Neuronal stem cell (in vitro differentiated cells): Measurements from ENCODE around the gene PCDHB7.
"Not testable (repeated sequence)": the region's sequence is repeated elsewhere in the genome, so short reads cannot be mapped to it uniquely, and the experiment has no call there.

ENCODE experiments used
- DNase-seq: peaks from one replicate; pipeline ENCODE4 v3.0.0-alpha.2; 2013; ENCODE audit warnings: low spot score
- H2AFZ ChIP-seq: one replicate; pipeline ENCODE4 v1.6.1; 2013; ENCODE audit warnings: mild to moderate bottlenecking, low read length, inconsistent platforms
- H2AK5ac ChIP-seq: 2 replicates; pipeline ENCODE4 v1.6.1; 2013; ENCODE audit warnings: low read depth, mild to moderate bottlenecking, inconsistent platforms, low read length, moderate library complexity, mixed read lengths
- H2BK120ac ChIP-seq: 2 replicates; pipeline ENCODE4 v1.6.1; 2013; ENCODE audit warnings: low read depth, mild to moderate bottlenecking, inconsistent platforms, low read length, moderate library complexity, mixed read lengths
- H2BK12ac ChIP-seq: one replicate; pipeline ENCODE4 v1.6.1; 2013; ENCODE audit warnings: low read length, inconsistent platforms
- H2BK15ac ChIP-seq: 2 replicates; pipeline ENCODE4 v1.6.1; 2013; ENCODE audit warnings: mild to moderate bottlenecking, low read length, inconsistent platforms, mixed read lengths
- H2BK5ac ChIP-seq: one replicate; pipeline ENCODE4 v1.6.1; 2013; ENCODE audit warnings: inconsistent platforms, mild to moderate bottlenecking, low read length, moderate library complexity
- H3K14ac ChIP-seq: one replicate; pipeline ENCODE4 v1.6.1; 2013; ENCODE audit warnings: low read length, inconsistent platforms
- H3K18ac ChIP-seq: 2 replicates; pipeline ENCODE4 v1.6.1; 2013; ENCODE audit warnings: low read length, inconsistent platforms
- H3K23ac ChIP-seq: 2 replicates; pipeline ENCODE4 v1.6.1; 2013; ENCODE audit warnings: low read depth, mild to moderate bottlenecking, mixed read lengths, low read length, inconsistent platforms; ENCODE audit not compliant: poor library complexity
- H3K27ac ChIP-seq: replicated peaks from 3 replicates; pipeline ENCODE4 v1.5.1; 2013; ENCODE audit warnings: low read length, inconsistent platforms
- H3K27me3 ChIP-seq, 3 experiments: 2 replicates each; pipeline ENCODE4 v1.6.1; 2013; ENCODE audit warnings: low read length in 3 of 3, mild to moderate bottlenecking in 2 of 3, inconsistent platforms in 1 of 3, low read depth in 1 of 3, mixed read lengths in 1 of 3, moderate library complexity in 1 of 3; ENCODE audit not compliant: control insufficient read depth in 3 of 3, insufficient read depth in 3 of 3
- H3K36me3 ChIP-seq, 2 donors: replicated peaks in 1 of 2; 2 replicates each; pipeline ENCODE4 v1.6.1; 2013; ENCODE audit warnings: low read length in 2 of 2; ENCODE audit not compliant: control insufficient read depth in 2 of 2, insufficient read depth in 2 of 2
- H3K4ac ChIP-seq: 2 replicates; pipeline ENCODE4 v1.6.1; 2013; ENCODE audit warnings: inconsistent platforms, mild to moderate bottlenecking, low read length, moderate library complexity
- H3K4me1 ChIP-seq, 2 donors: 1 replicate in 1 of 2; 2 replicates in 1 of 2; pipeline ENCODE4 v1.6.1; 2013; ENCODE audit warnings: low read length in 2 of 2, low read depth in 1 of 2; ENCODE audit not compliant: control insufficient read depth in 2 of 2, insufficient read depth in 1 of 2
- H3K4me2 ChIP-seq: one replicate; pipeline ENCODE4 v1.6.1; 2013; ENCODE audit warnings: mild to moderate bottlenecking, low read length, inconsistent platforms; ENCODE audit not compliant: insufficient read depth, poor library complexity, severe bottlenecking
- H3K4me3 ChIP-seq, 2 donors: 2 replicates each; pipeline ENCODE4 v1.5.1; 2013; ENCODE audit warnings: low read length in 2 of 2, mild to moderate bottlenecking in 2 of 2, inconsistent platforms in 1 of 2, moderate library complexity in 1 of 2
- H3K79me1 ChIP-seq: one replicate; pipeline ENCODE4 v1.6.1; 2013; ENCODE audit warnings: low read depth, mild to moderate bottlenecking, inconsistent platforms, low read length, moderate library complexity
- H3K9ac ChIP-seq: one replicate; pipeline ENCODE4 v1.6.1; 2013; ENCODE audit warnings: mild to moderate bottlenecking, low read depth, low read length, inconsistent platforms; ENCODE audit not compliant: poor library complexity
- H3K9me3 ChIP-seq, 2 donors: replicated peaks in 1 of 2; 2 replicates each; pipeline versions ENCODE3 to v1.6.1; 2013; ENCODE audit warnings: low read length in 2 of 2, mild to moderate bottlenecking in 2 of 2, inconsistent platforms in 1 of 2, low read depth in 1 of 2, mixed read lengths in 1 of 2, moderate library complexity in 1 of 2; ENCODE audit not compliant: control insufficient read depth in 2 of 2, insufficient read depth in 1 of 2
- H4K8ac ChIP-seq: one replicate; pipeline ENCODE4 v1.6.1; 2013; ENCODE audit warnings: low read depth, mild to moderate bottlenecking, inconsistent platforms, low read length, moderate library complexity
- H4K91ac ChIP-seq: one replicate; pipeline ENCODE4 v1.6.1; 2013; ENCODE audit warnings: low read length, low read depth, mild to moderate bottlenecking, inconsistent platforms; ENCODE audit not compliant: poor library complexity
- WGBS, 2 donors: extraction: QIAGEN DNeasy Blood & Tissue Kit; methylation state at CpG; one replicate each; pipeline ENCODE4 v1.1.7; 2013; ENCODE audit warnings: missing lambda C conversion rate in 2 of 2, mixed read lengths in 1 of 2; ENCODE audit not compliant: insufficient read length in 2 of 2, insufficient replicate concordance in 1 of 2; ENCODE audit errors: extremely low coverage in 2 of 2; 5-methylcytosine and 5-hydroxymethylcytosine counted together

Gene PCDHB7

GRCh38 chr5:141214583-141214982 lies 42.1 kb downstream of the PCDHB7 start:
- H3K23ac ChIP-seq, H3K4ac ChIP-seq, H3K27me3 ChIP-seq, H4K8ac ChIP-seq, H2BK5ac ChIP-seq, H2AFZ ChIP-seq, H3K4me1 ChIP-seq, H2AK5ac ChIP-seq, H2BK12ac ChIP-seq, H3K18ac ChIP-seq, H3K79me1 ChIP-seq, H2BK120ac ChIP-seq, H3K4me3 ChIP-seq, H3K4me2 ChIP-seq, H3K14ac ChIP-seq, H3K36me3 ChIP-seq, H2BK15ac ChIP-seq, H3K27ac ChIP-seq, H3K9ac ChIP-seq, DNase-seq, H4K91ac ChIP-seq: not testable (repeated sequence)
- H3K9me3 ChIP-seq = peaks cover 2 to 20% of the 10 kb centered on the region in 2 donors
- WGBS, 2 donors = no CpG with 5 or more reads among the region's 12 CpGs

- not testable (repeated sequence) for H2AFZ ChIP-seq, H2BK15ac ChIP-seq, H3K27me3 ChIP-seq, H3K27ac ChIP-seq, H3K79me1 ChIP-seq, H3K9ac ChIP-seq, H2AK5ac ChIP-seq, H4K91ac ChIP-seq, H3K4me1 ChIP-seq, H3K18ac ChIP-seq, H2BK12ac ChIP-seq, H2BK120ac ChIP-seq, H3K23ac ChIP-seq, H4K8ac ChIP-seq, H3K14ac ChIP-seq, H3K4ac ChIP-seq, H3K4me2 ChIP-seq, DNase-seq, H3K36me3 ChIP-seq, H2BK5ac ChIP-seq, H3K4me3 ChIP-seq
- no CpG with 5 or more reads among the region's 40 CpGs for WGBS, 2 donors
- peaks cover 2 to 21% of the 10 kb centered on the region in 2 donors for H3K9me3 ChIP-seq
Measured at GRCh38 chr5:141215504-141215903, 43.1 kb downstream of the PCDHB7 start.

GRCh38 chr5:141216035-141216434 lies 43.6 kb downstream of the PCDHB7 start:
- not testable (repeated sequence) for H3K18ac ChIP-seq, DNase-seq

GRCh38 chr5:141223112-141223783 lies 50.8 kb downstream of the PCDHB7 start, which contains the start of gene PCDHB14:
Gene PCDHB14 (plus strand): TSS chr5:141223343. CDS start chr5:141223506, 163 bp downstream.
- no peaks in the 10 kb centered on the region for H3K4me1 ChIP-seq
- H3K4me3 ChIP-seq = peak within 1 kb of the TSS in 1 of 2 donors; percentile 17
- H4K8ac ChIP-seq = no peak within 1 kb of the TSS
- no peak within 1 kb of the TSS for H3K18ac ChIP-seq
- no peak within 1 kb of the TSS for H2BK12ac ChIP-seq
- no peak within 1 kb of the TSS for H3K23ac ChIP-seq
- no peak within 1 kb of the TSS for H2BK120ac ChIP-seq
- H2BK15ac ChIP-seq = no peak within 1 kb of the TSS
- no peak within 1 kb of the TSS for H3K9ac ChIP-seq
- H3K36me3 ChIP-seq = no peaks in the 10 kb centered on the region
- peak within 1 kb of the TSS; percentile 71 for H2AFZ ChIP-seq
- H3K4me2 ChIP-seq = no peak within 1 kb of the TSS
- peak within 1 kb of the TSS; percentile 40 for H3K27ac ChIP-seq
- WGBS, 2 donors = no CpG with 5 or more reads among the region's 15 CpGs
- H3K4ac ChIP-seq = no peak within 1 kb of the TSS
- H3K79me1 ChIP-seq = no peaks in the 10 kb centered on the region
- peak; percentile 43 for DNase-seq
- H4K91ac ChIP-seq = no peak within 1 kb of the TSS
- H3K9me3 ChIP-seq = peaks cover 7 to 28% of the 10 kb centered on the region in 2 donors
- no peak within 1 kb of the TSS for H3K14ac ChIP-seq
- no peaks in the 10 kb centered on the region for H3K27me3 ChIP-seq
- H2AK5ac ChIP-seq = no peak within 1 kb of the TSS
- no peak within 1 kb of the TSS for H2BK5ac ChIP-seq

More at GRCh38 chr5:141216035-141216434, 43.6 kb downstream of the PCDHB7 start:
- not testable (repeated sequence) for H4K91ac ChIP-seq, H4K8ac ChIP-seq, H3K27ac ChIP-seq, H3K4me1 ChIP-seq, H3K4ac ChIP-seq, H3K27me3 ChIP-seq, H3K9ac ChIP-seq, H2AK5ac ChIP-seq, H3K4me2 ChIP-seq, H2BK120ac ChIP-seq, H2BK15ac ChIP-seq, H3K14ac ChIP-seq, H2BK12ac ChIP-seq, H3K23ac ChIP-seq, H2AFZ ChIP-seq, H3K79me1 ChIP-seq, H3K36me3 ChIP-seq, H3K4me3 ChIP-seq, H2BK5ac ChIP-seq
- no CpG with 5 or more reads among the region's 26 CpGs for WGBS, 2 donors
- peaks cover 2 to 18% of the 10 kb centered on the region in 2 donors for H3K9me3 ChIP-seq
